Stimulated activated CD8-positive, alpha-beta memory T cell treated with anti-CD3 and anti-CD28 coated beads, Interleukin-2, amount 100 ng/mL, for 48 hours (primary cell): Measurements from ENCODE around the gene DHX15.

Source experiments
- DNase-seq, 2 donors: peaks; one replicate each; pipeline ENCODE4 v3.0.0-alpha.2; 2020; ENCODE audit warnings: low read depth in 2 of 2

Gene DHX15

DNA sequence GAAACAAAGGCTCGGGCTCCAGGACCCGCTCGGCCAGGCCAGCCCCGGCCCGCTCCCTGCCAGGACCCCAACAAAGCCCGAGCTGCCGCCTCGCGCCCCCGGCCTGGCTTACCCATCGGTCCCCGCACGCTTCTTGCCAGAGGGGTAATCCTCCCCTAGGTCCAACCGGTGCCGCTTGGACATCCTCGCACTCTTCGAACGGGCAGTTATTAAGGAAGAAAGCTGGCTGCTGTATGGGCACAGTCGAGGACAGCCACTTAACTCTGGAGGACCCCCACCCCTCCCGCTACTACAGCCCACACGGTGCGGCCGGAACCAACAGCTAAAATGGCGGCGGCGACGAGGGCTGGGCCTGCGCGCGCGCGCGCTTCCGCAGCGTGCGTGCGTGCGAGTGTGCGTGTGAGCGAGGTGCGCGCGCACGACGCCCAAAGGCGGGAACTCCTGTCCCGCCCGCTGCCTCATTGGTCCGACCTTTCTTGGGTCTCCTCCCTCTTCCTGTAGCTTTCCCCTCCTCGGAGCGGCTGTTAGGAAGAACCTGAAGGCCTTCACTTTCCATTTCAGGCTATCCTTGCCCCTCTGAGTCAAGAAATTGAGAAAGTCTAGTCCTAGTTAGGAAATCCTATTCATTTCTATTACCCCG, at the start of gene DHX15:
DHX15 (minus strand) TSS at position 344 of the 640 bp plus-strand sequence; CDS start at position 183, 161 bp downstream.
- DNase-seq, result peak; percentile 87 to 90

DNA sequence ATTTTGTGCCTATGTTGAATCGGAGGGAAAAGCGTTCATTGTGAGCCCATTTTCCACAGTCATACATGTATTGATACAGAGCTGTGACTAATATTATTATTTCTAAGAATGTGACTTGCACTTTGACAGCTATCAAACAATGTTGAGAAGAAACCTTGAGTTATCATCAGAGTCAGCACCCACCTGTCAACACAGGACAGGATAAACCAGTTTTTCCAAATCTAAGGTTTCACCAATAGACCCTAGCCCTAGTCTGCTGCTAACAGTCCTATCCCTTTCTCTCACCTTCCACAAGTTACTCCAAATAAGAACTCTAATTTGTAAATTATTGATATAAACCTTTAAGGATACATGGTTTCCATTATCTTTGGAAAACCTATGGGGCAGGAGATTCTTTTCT, 47.7 kb upstream of the DHX15 start:
- DNase-seq, result no peak

DNA sequence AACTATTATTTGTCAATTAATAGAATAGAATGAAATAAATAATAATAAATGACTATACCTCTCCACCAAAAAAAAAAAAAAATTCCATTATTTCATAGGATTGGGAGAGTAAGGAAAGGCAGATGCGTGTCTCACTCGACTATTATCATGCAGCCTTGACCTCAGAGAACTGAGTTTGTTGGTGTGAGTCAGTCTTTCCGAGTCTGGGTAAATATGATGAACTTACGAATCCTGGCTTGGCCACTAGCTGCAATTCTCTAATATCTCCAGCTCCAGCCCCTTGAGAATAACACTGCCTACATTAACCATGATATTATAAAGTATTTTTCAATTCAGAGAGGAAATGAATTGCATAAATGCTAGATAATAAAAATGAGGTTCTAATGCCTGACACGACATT, 46.6 kb upstream of the DHX15 start:
- no peak for DNase-seq

DNA sequence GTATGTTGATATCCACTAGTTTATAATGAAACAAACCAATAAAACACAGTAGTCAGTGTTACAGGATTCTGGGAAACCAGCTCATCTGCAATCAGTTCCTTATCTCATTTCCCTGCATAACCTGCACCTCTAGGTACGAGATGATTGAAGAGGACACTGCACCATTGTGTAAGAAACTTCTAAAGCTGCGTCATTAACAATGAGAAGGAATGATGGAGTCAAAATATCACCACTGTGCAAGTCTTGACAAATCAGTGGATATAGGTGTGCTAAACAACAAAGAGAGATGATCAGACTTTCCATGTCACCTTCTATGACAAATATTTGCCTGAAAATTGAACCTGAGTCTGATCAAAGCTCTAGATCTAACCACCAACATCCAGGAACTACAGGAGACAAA, 40.7 kb upstream of the DHX15 start:
- no peak for DNase-seq

DNA sequence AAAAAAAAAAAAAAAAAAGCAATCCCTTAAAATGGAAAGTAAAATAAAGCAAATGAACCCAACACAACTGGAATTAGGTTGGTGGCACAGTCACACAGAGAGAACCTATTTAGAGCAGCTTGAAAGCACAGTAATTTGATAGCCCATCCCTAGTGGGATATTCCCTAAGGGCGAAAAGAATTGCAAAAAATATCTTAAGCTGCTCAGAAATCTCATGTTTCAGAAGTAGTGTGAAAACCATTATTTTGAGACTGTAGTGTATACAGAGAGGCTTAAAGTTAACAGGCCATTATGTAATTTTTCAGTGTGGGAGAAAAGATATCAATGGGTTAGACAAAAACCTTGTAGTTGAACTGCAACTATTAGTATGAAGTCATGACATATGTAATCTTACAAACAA, 40.0 kb upstream of the DHX15 start:
- no peak for DNase-seq

DNA sequence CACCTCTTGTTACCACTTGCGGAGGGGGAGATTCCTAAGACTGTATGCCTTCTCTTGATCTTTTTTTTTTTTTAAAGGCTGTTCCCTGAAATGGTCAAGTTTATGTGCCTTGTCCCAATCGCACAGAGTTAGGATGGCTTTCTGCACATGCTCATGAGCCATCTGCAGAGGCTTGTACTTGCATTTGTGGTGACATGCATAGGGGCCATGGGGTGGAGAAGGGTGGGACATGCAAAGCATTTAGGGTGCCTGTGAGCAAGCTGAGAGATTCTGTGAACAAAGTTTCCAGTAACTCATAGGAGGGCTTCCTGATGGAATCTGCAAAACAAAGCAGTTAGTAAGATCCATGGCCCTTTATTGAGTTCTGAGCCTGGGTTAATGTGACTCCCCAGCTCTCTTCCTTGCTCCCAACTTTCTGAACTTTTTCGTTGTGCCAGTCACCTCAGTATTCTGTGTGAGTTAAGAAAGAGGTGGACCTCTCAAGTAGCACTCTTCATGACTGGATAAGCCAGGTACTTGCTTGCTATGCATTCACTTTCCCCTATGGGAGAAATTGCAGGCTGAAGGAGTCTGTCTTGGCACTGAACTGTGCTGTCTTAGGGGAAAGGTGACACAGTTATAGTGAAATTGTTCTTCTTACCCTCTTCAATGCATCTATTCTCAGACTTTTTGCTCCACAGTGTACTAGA, 37.9 kb upstream of the DHX15 start:
- DNase-seq, result no peak

DNA sequence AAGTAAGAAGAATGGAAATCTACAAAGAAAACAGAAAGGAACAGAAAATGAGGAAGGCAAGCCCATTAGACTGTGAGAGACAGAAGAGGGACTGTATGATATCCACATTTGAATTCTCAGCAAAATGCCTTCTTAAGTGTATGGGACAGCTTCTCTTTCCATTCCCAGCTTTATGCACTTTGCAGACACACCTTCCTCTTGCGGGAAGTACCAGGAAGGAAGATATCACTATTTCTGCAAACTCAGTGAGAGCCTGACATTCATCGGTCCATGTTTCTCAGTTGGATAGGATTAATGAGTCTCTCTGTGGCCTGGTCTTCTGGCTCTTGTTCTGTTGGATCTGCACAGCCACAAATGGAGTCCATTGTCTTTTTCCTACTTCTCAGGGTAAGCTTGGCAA, 31.6 kb upstream of the DHX15 start:
- DNase-seq, result no peak

DNA sequence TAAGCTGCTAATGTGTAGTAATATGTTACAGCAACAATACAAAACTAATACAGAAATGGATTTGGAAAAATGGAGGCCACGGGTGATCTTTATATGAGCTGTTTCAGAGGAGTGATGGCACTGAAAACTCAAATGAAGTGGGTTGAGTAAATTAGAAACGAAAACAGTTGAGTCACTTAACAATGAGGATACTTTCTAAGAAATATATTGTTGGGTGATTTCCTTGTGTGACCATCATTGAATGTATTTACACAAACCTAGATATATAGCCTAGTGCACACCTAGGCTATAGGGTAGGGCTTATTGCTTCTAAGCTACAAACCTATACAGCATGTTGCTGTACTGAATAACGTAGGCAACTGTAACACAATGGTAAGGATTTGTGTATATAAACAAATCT, 30.5 kb upstream of the DHX15 start:
- no peak for DNase-seq

DNA sequence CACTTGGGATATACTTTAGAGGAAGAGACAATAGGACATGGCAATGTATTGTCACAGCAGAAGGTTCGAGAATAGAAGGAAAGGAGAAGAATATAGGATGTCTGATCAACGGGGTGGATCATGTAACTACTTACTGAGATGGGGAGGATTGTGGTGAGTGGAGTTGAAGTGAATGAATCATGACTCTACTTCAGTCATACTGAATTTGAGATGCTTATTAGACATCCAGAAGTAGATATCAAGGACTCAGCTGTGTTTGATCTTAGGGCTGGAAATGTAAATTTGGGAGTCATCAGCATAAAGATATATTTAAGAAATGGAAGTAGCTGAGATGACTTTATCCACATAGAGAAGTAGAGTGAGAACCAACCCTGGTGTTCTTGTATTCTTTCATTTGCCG, 29.1 kb upstream of the DHX15 start:
- DNase-seq, result no peak

DNA sequence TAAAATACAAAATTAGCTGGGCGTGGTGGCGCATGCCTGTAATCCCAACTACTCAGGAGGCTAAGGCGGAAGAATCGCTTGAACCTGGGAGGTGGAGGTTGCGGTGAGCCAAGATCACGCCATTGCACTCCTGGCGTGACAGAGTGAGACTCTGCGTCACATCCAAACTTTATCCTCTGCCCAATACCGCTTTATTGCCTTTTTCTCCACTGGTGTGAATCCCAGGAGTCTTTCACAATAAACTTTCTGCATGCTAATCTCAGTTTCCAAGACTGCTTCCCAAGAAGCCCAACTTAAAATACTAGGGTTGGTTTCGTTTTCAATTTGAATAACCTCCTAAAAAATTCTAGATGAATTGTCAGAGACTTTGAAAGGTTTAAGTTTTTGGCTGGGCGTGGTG, 27.2 kb upstream of the DHX15 start:
- no peak for DNase-seq

DNA sequence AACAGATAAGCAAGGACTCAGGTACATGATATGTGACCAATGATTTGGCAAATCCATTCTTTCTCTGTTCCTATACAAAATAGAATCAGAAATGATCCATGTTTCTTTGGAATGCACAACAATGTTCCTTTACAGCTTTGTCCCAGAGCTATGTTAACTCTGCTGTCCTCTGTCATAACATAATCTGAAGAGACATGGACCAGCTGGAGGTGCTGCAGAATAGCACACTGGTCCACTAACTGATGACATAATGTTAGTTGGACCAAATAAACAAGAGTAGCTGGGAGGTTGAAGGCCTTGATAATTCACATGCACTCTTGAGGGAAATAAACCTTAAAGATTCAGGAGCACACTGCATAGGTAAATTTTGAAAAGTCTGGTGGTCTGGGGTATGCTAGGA, 23.0 kb upstream of the DHX15 start:
- DNase-seq, result no peak

DNA sequence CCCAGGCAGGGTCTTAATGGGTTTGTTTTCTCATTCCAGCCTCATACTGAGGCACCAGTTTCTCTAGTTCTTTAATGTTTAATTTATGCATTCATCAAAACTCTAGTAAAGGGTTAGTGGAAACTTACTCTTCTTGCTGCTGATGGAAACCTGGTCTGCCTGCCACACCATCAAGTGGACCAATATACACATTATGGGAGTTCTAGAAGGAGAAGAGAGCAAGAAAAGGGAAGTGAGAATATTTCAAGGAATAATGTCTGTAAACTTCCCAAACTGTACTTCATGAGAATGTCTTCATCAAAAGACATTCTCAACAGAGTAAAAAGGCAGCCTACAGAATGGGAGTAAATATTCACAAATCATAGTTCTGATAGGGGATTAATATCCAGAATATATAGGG, 20.9 kb upstream of the DHX15 start:
- DNase-seq, result no peak

DNA sequence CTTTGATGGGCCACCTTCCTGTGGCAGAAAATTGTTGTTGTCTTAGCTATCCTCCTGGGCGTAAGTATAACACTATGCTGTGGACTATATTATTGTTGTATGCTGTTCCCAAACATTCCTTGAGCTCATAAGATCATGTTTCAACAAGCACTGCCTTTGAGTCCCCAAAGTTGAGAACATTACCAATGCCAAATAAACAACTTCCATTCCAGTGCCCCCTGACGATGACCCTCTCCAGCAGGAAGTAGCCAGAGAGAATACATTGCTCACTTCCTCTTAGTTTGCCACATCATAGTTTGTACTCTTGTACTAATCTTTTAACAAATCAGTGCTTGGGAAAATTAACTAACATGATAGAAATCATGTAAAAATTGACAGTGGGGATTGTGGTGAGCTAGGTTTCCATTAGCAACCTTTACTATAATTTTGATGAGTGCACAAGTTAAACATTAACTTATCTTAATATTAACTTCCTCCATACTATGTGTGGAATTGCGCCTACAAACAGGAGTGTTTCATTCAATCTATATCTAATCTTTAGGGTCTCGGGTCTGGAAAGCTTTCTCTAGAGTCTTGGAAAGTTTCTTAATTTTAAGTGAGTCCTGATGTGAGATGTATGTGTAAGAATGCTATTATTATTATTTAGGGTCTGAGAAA, 20.3 kb upstream of the DHX15 start:
- DNase-seq, result no peak

DNA sequence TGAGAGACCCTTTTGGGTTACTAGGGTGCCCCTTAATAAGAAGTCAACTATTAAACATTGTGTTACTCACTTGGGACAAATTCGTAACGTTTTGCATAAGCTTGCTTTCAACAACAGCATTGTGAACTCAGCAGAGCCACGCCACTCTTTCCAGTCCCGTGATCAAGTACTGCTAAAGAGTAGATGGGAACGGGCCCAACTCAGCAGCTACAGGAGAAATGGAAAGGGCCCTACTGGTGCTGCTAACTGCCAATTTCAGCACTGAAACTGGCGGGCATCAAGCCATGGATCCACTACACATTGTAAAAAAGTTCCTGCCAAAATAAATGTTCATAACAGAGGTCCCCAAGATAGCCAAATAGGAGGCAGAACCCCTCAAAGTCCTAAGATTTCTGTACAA, 19.0 kb upstream of the DHX15 start:
- no peak for DNase-seq

DNA sequence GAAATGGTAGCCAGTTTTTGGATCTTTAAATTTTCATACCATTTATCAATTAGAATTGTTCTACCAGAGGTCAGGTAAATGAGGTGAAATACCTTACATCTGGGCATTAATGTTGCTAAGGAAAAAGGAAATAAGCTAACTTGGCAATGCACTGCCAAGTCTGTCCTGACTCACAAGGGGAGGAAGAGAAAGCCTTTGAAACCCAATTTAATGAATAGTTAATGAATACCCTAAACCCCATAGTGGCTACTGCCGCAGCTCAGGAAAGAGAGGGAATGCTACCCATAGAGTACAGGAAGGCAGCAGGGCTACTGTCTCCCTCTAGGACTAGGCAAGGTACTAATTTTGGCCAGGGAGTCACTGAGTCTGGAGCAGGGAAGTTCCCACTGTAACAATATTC, 16.8 kb upstream of the DHX15 start:
- no peak for DNase-seq

DNA sequence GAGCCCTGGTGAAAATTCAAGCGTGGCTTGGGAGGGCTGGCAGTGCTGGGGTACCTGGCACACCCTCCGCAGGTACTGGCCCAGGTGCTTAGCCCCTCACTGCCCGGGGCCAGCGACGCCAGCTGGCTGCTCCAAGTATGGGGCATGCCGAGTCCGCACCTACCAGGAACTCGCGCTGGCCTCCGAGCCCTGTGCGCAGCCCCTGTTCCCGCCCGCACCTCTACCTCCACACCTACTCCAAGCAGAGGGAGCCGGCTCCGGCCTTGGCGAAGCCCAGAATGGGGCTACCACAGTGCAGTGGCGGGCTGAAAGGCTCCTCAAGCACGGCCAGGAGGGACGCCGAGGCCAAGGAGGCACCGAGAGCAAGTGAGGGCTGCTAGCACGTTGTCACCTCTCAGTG, 14.9 kb upstream of the DHX15 start:
- DNase-seq, result no peak

DNA sequence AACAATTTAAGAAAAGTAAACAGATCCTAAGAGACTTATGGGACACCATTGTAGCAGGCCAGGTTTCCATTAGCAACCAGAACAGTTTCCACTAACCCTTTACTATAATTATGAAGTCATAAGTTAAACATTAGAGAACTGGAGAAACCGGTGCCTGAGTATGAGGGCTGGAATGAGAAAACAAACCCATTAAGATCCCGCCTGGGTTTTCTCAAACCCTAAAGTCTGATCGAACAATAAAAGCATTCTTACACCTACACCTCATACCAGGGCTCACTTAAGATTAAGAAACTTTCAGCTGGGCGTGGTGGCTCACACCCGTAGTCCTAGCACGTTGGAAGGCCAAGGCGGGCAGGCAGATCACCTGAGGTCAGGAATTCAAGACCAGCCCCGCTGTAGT, 13.7 kb upstream of the DHX15 start:
- no peak for DNase-seq

DNA sequence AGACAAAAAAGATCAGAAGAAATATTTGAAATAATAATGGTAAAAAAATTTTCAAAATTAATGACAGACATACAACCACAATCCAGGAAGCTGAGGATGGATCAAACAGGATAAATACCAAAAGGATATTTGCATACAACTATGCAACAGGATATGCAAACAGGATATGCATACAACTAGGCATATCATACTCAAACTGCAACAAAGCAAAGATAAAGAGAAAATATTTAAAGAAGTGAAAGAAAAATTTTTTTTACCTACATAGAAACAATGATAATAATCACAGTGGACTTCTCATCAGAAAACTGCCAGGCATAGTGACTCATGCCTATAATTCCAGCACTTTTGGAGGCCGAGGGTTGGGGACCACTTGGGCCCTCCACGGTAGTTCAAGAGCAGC, 11.3 kb upstream of the DHX15 start:
- DNase-seq, result no peak

DNA sequence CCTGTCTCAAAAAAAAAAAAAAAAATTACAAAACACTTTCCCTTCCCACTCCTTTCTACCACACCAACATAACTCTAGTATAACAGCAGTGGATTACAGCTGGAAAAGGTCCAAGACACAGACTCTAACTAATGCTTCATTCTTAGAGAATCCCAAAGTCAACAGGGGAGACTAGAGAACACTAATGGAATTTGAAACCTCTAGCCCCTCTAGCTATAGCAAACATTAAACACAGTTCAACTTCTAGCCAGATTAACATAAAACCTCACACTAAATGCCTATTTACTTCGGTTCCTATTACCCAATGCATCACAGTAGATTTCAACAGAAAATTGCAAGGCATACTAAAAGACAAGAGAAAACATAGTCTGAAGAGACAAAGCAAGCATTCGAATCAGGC, 10.5 kb upstream of the DHX15 start:
- DNase-seq, result no peak

DNA sequence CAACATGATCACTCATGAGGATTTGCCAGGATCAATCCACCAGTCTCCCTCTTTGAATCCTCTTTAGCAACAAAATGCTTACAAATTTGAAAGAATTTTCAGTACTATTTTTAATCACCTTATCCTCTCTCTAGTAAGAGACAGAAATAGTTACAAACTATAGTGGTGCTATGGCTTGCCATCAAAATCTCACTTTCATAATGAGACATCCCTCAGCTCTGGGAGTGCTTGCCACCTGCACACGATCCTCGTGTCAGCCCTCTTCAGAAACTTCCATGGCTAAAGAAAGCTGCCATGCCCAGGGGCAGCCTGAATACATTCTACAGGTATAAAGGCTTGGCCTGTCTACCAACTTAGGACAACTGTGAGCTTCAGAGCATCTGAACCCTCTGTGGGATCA, 5.1 kb upstream of the DHX15 start:
- DNase-seq, result no peak

DNA sequence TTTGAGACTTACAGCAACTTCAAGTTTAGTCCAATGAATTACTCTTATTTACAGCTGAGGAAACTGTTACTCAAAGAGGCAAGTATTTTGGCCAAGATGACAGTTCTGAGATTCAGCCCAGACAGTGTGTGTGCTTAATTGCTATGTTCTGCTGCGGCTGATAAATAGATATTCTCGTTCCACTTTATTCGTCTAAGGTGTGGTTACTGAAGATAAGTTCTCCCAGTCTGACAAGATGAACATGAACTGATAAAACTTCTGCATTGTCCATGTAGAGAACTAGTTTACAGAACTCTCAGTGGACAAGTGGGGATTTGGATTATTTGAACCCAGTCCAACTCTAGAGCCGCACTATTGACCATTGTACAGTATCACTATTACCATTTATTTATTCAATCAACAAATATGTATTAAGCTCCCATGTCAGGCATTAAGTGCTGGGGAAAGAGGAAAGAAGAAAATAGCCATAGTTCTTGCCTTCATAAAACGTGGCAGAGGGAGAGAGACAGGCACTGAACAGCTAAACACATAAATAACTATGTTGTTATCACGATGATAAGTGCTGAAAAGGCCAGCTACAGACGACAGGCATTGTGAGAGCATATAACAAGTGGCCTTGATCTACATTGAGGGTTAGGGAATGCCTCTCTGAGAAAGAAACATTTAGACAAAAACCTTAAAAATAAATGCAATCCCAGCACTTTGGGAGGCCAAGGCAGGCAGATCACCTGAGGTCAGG, 4.0 kb upstream of the DHX15 start:
- no peak for DNase-seq

DNA sequence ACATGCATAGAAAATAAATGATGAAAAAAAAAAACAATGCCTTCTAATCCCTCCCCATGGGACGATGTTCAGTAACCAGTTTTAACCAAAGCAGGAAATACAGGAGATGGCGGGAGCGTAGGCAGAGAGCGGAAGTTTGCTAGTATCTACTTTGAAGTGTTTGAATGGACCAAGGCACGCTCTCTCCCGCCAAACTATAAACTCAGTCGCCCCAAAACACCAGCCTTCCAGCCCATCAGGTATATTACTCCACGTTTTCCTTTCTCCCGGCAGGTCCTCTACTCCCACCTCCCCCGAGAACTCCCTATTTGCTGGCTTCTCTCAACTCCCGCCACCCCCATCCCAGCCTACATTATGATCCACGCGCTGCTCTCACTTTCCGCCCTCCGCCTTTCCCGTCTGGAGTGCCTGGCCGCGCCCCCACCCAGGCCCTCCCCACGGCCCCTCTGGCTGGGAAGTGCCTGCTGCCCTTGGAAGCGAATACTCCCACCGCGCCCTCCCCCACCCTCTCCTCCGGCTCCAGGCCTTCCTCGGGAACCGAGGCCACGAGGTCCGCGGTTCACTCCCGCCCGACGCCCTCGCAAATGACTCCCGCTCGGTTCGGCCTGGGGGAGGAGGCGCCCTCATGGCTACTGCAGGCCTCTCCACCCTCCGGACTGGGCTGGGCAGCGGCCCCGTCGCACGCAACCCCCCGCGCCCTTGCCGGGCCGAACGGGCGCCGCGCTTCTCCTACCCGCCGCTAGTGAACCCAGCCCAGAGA, 723 bp downstream of the DHX15 start:
- peak; percentile 17 to 18 for DNase-seq
